ENCODE data around the gene LYPD5.

DNA sequence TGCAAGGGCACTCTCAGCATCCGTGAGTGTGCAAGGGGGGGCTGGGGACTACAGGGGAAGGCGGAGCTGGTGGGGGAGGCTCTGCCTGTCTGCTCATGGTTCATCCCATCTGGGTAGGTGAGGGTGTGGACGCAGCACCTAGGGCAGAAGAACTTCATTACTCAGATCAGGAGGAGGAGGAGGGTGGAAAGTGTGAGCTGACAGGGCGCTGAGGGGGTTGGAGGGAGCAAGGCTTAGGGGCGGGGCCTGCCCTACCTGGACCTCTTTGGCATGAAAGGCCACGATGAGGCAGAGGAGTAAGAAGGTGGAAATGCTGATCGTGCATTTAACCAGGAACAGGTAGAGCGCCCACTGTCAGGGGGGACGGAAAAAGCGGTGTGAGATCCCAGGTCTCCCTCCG, 26.0 kb downstream of the LYPD5 start:
- TF ChIP-seq, protein P1, sequence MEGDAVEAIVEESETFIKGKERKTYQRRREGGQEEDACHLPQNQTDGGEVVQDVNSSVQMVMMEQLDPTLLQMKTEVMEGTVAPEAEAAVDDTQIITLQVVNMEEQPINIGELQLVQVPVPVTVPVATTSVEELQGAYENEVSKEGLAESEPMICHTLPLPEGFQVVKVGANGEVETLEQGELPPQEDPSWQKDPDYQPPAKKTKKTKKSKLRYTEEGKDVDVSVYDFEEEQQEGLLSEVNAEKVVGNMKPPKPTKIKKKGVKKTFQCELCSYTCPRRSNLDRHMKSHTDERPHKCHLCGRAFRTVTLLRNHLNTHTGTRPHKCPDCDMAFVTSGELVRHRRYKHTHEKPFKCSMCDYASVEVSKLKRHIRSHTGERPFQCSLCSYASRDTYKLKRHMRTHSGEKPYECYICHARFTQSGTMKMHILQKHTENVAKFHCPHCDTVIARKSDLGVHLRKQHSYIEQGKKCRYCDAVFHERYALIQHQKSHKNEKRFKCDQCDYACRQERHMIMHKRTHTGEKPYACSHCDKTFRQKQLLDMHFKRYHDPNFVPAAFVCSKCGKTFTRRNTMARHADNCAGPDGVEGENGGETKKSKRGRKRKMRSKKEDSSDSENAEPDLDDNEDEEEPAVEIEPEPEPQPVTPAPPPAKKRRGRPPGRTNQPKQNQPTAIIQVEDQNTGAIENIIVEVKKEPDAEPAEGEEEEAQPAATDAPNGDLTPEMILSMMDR (IDR thresholded peaks at IDR 0.05), result no peak
- TF ChIP-seq POLR2A (IDR thresholded peaks at IDR 0.05), result no peak

Measured in right lobe of liver (tissue), 4 donors.